Muscle layer of duodenum (tissue), 2 donors: ENCODE measurements around the gene PLEKHH1.

Experiments
- H3K27ac ChIP-seq: one replicate; pipeline ENCODE4 v1.7.0; 2013; ENCODE audit warnings: mild to moderate bottlenecking, low read length
- H3K27me3 ChIP-seq: one replicate; pipeline ENCODE4 v1.7.0; 2013; ENCODE audit warnings: low read depth, mild to moderate bottlenecking, control low read depth, low read length
- H3K36me3 ChIP-seq, 2 donors: one replicate each; pipeline ENCODE4 v1.7.0; 2013; ENCODE audit warnings: low read length in 2 of 2, control low read depth in 1 of 2, mild to moderate bottlenecking in 1 of 2; ENCODE audit not compliant: insufficient read depth in 2 of 2, control insufficient read depth in 1 of 2
- H3K4me1 ChIP-seq, 2 donors: one replicate each; pipeline ENCODE4 v1.7.0; 2013; ENCODE audit warnings: low read length in 2 of 2, mild to moderate bottlenecking in 2 of 2, control low read depth in 1 of 2, moderate library complexity in 1 of 2; ENCODE audit not compliant: insufficient read depth in 2 of 2, control insufficient read depth in 1 of 2
- H3K4me3 ChIP-seq, 2 donors: one replicate each; pipeline ENCODE4 v1.7.0; 2013; ENCODE audit warnings: low read length in 2 of 2, low read depth in 1 of 2, mild to moderate bottlenecking in 1 of 2
- H3K9me3 ChIP-seq, 2 donors: one replicate each; pipeline ENCODE4 v1.7.0; 2013; ENCODE audit warnings: low read length in 2 of 2, control low read depth in 1 of 2, mild to moderate bottlenecking in 1 of 2; ENCODE audit not compliant: control insufficient read depth in 1 of 2
- donor health status: healthy.

PLEKHH1 gene

GRCh38 chr14:67523764-67524633 lies 9.1 kb upstream of the PLEKHH1 start:
- Histone ChIP-seq H3K27ac (no peak overlapping the region), H3K36me3 (no peaks in the 10 kb centered on the region), H3K4me1 (no peaks in the 10 kb centered on the region), H3K9me3 (no peaks in the 10 kb centered on the region), H3K4me3 (no peak overlapping the region), H3K27me3 (no peaks in the 10 kb centered on the region)

GRCh38 chr14:67524634-67524963 lies 8.5 kb upstream of the PLEKHH1 start:
- Histone ChIP-seq H3K9me3 (no peaks in the 10 kb centered on the region), H3K36me3 (no peaks in the 10 kb centered on the region), H3K4me1 (no peaks in the 10 kb centered on the region), H3K27ac (no peak overlapping the region), H3K4me3 (no peak overlapping the region), H3K27me3 (no peaks in the 10 kb centered on the region)

GRCh38 chr14:67525389-67525788 lies 7.7 kb upstream of the PLEKHH1 start:
- no peaks in the 10 kb centered on the region for H3K9me3 ChIP-seq
- H3K27me3 ChIP-seq, result no peaks in the 10 kb centered on the region
- H3K4me3 ChIP-seq, result no peak overlapping the region
- no peaks in the 10 kb centered on the region for H3K4me1 ChIP-seq
- no peaks in the 10 kb centered on the region for H3K36me3 ChIP-seq
- no peak overlapping the region for H3K27ac ChIP-seq

GRCh38 chr14:67526181-67526580 lies 6.9 kb upstream of the PLEKHH1 start:
- H3K36me3 ChIP-seq, result no peaks in the 10 kb centered on the region
- H3K27me3 ChIP-seq, result no peaks in the 10 kb centered on the region
- H3K4me1 ChIP-seq, result no peaks in the 10 kb centered on the region
- H3K4me3 ChIP-seq, result no peak overlapping the region
- no peaks in the 10 kb centered on the region for H3K9me3 ChIP-seq
- no peak overlapping the region for H3K27ac ChIP-seq

- H3K9me3 ChIP-seq, result no peaks in the 10 kb centered on the region
- H3K36me3 ChIP-seq, result no peaks in the 10 kb centered on the region
- H3K4me1 ChIP-seq, result no peaks in the 10 kb centered on the region
- H3K27ac ChIP-seq, result no peak overlapping the region
- H3K27me3 ChIP-seq, result no peaks in the 10 kb centered on the region
- H3K4me3 ChIP-seq, result no peak overlapping the region
Observed at GRCh38 chr14:67526676-67527459, 6.2 kb upstream of the PLEKHH1 start.

GRCh38 chr14:67527756-67528155 lies 5.3 kb upstream of the PLEKHH1 start:
- Histone ChIP-seq H3K27me3 (no peaks in the 10 kb centered on the region), H3K9me3 (no peaks in the 10 kb centered on the region), H3K4me1 (peaks cover 0 to 7% of the 10 kb centered on the region in 2 donors), H3K27ac (no peak overlapping the region), H3K36me3 (no peaks in the 10 kb centered on the region), H3K4me3 (no peak overlapping the region)

GRCh38 chr14:67528276-67528675 lies 4.8 kb upstream of the PLEKHH1 start:
- Histone ChIP-seq H3K4me3 (no peak overlapping the region), H3K27ac (no peak overlapping the region), H3K27me3 (no peaks in the 10 kb centered on the region), H3K4me1 (peaks cover 0 to 7% of the 10 kb centered on the region in 2 donors), H3K9me3 (no peaks in the 10 kb centered on the region), H3K36me3 (no peaks in the 10 kb centered on the region)

GRCh38 chr14:67529947-67530935 lies 2.8 kb upstream of the PLEKHH1 start:
- Histone ChIP-seq H3K9me3 (no peaks in the 10 kb centered on the region), H3K27me3 (no peaks in the 10 kb centered on the region), H3K36me3 (no peaks in the 10 kb centered on the region), H3K4me1 (peaks cover 0 to 7% of the 10 kb centered on the region in 2 donors), H3K4me3 (no peak overlapping the region), H3K27ac (no peak overlapping the region)

GRCh38 chr14:67532606-67532997 lies 488 bp upstream of the PLEKHH1 start:
- no peaks in the 10 kb centered on the region for H3K9me3 ChIP-seq
- no peaks in the 10 kb centered on the region for H3K36me3 ChIP-seq
- H3K4me3 ChIP-seq, result peak overlapping the region; percentile 59 to 78
- no peaks in the 10 kb centered on the region for H3K27me3 ChIP-seq
- H3K27ac ChIP-seq, result peak overlapping the region; percentile 67
- peaks cover 0 to 7% of the 10 kb centered on the region in 2 donors for H3K4me1 ChIP-seq

- H3K9me3 ChIP-seq, result no peaks in the 10 kb centered on the region
Observed at GRCh38 chr14:67533754-67534085, 630 bp downstream of the PLEKHH1 start.

GRCh38 chr14:67536087-67536486 lies 3.0 kb downstream of the PLEKHH1 start:
- Histone ChIP-seq H3K4me1 (peaks cover 0 to 7% of the 10 kb centered on the region in 2 donors), H3K4me3 (no peak overlapping the region), H3K36me3 (no peaks in the 10 kb centered on the region), H3K9me3 (no peaks in the 10 kb centered on the region), H3K27ac (no peak overlapping the region), H3K27me3 (no peaks in the 10 kb centered on the region)

More at GRCh38 chr14:67533754-67534085, 630 bp downstream of the PLEKHH1 start:
- Histone ChIP-seq H3K4me1 (peaks cover 0 to 7% of the 10 kb centered on the region in 2 donors), H3K4me3 (peak overlapping the region; percentile 49 to 78), H3K36me3 (no peaks in the 10 kb centered on the region), H3K27me3 (no peaks in the 10 kb centered on the region), H3K27ac (peak overlapping the region; percentile 6)
